Measurements from ENCODE around the gene RBM20. TPM values are rescaled to one million over a fixed set of nuclear protein-coding genes. Genes with fewer than 3 reads are reported as not detected.
"Not testable (repeated sequence)": the region's sequence is repeated elsewhere in the genome, so short reads cannot be mapped to it uniquely, and the experiment has no call there.

RBM20 gene
- total RNA-seq, 6 experiments from 2014 or later: 0.04 to 0.29 (median 0.06) TPM

DNA sequence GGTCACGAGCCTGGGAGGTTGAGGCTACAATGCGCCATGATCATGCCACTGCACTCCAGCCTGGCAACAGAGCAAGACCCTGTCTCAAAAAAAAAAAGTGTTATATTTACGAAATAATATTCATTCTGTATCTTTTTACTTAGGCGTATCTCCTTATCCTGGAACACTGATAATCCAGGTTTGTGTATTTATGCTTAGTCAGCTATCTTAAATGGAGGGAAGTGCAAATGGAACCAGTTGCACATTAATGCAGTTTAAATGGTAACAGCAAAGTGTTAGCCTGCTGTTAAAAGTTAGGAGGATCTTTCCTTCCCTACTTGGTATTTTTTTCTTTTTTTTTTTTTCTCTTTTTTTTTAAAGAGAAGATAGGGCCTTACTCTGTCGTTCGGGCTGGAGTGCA lies 36.0 kb upstream of the RBM20 start:
- no peaks in the 10 kb centered on the region for H3K4me1 ChIP-seq
- no peaks in the 10 kb centered on the region for H3K9me3 ChIP-seq
- no peaks in the 10 kb centered on the region for H3K27me3 ChIP-seq
- DNase-seq (no peak), ATAC-seq (no peak)
- WGBS (ENCODE audit: insufficient coverage, low coverage, low lambda C conversion rate, missing lambda C conversion rate): 64% methylated on average over 5 of the region's 6 CpGs
- H3K4me3 ChIP-seq: no peak overlapping the region
- TF ChIP-seq, protein P1, sequence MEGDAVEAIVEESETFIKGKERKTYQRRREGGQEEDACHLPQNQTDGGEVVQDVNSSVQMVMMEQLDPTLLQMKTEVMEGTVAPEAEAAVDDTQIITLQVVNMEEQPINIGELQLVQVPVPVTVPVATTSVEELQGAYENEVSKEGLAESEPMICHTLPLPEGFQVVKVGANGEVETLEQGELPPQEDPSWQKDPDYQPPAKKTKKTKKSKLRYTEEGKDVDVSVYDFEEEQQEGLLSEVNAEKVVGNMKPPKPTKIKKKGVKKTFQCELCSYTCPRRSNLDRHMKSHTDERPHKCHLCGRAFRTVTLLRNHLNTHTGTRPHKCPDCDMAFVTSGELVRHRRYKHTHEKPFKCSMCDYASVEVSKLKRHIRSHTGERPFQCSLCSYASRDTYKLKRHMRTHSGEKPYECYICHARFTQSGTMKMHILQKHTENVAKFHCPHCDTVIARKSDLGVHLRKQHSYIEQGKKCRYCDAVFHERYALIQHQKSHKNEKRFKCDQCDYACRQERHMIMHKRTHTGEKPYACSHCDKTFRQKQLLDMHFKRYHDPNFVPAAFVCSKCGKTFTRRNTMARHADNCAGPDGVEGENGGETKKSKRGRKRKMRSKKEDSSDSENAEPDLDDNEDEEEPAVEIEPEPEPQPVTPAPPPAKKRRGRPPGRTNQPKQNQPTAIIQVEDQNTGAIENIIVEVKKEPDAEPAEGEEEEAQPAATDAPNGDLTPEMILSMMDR (IDR thresholded peaks at IDR 0.05): no peak
- TF ChIP-seq POLR2A (IDR thresholded peaks at IDR 0.05): no peak
- H3K36me3 ChIP-seq: peaks cover 0 to 29% (median 13%) of the 10 kb centered on the region in 4 donors
- no peak overlapping the region for H3K27ac ChIP-seq
- intact Hi-C loops (cut with DNase I): no loop called here

DNA sequence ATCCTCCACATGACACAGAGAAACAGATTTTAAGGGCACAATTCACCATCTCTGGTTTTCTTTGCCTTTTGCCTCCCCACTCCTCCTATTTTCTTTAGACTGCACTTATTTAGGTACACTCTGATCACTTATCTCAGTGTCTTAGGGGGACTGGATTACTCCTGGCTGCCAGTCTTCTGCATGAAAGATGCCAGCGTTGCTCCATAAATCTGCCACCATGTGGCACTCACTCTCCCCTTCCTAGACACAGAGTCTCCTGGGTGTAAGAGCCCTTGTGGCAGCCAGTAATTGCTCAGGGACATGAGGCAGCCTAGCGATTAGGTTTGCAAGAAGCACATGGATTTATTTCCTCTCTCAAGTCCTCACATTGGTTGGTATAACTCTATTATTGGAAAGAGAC lies 34.5 kb upstream of the RBM20 start:
- TF ChIP-seq, protein P1 (IDR thresholded peaks at IDR 0.05): no peak
- no peak for TF ChIP-seq POLR2A (IDR thresholded peaks at IDR 0.05)
- no peak overlapping the region for H3K4me3 ChIP-seq
- peaks cover 0 to 17% (median 7%) of the 10 kb centered on the region in 4 donors for H3K36me3 ChIP-seq
- no peak overlapping the region for H3K27ac ChIP-seq
- no peaks in the 10 kb centered on the region for H3K4me1 ChIP-seq
- H3K9me3 ChIP-seq: no peaks in the 10 kb centered on the region
- no peaks in the 10 kb centered on the region for H3K27me3 ChIP-seq
- intact Hi-C loops (cut with DNase I): no loop called here
- DNase-seq (no peak), ATAC-seq (peak in 3 of 4 donors; percentile 37 to 45 (median 44))
- 15% methylated on average over 2 of the region's 2 CpGs for WGBS (ENCODE audit: insufficient coverage, low coverage, low lambda C conversion rate, missing lambda C conversion rate)

DNA sequence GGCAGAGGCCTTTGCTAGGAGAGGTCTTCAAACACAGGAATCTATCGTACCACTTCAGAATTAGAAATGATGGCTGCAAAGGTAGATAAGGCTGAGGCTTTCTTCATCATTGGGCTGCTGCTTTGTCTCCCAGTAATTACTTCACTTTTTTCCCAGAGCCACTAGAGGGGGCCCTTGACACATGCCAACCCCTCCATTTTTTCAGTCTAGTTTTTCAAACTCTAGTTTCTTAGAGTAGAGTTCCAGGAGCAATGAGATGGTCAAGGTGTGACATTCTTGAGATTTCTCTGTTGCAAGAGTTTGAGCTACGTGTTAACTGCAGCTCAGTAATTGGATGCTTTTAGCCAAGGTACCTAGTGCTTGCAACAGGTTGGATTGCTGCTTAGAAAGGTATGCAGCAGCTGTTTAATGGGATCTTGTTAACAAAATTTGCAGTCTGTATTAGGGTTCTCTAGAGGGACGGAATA lies 33.8 kb upstream of the RBM20 start:
- TF ChIP-seq POLR2A (IDR thresholded peaks at IDR 0.05): no peak
- TF ChIP-seq, protein P1 (IDR thresholded peaks at IDR 0.05): peak; percentile 70 to 85 (median 81)
- intact Hi-C loops (cut with DNase I): no loop called here
- Histone ChIP-seq H3K9me3 (no peaks in the 10 kb centered on the region), H3K4me3 (no peak overlapping the region), H3K27me3 (no peaks in the 10 kb centered on the region), H3K36me3 (peaks cover 0 to 13% (median 2%) of the 10 kb centered on the region in 4 donors), H3K4me1 (no peaks in the 10 kb centered on the region), H3K27ac (no peak overlapping the region)
- peak; percentile 86 to 93 (median 90) for ATAC-seq
- no peak for DNase-seq
- WGBS (ENCODE audit: insufficient coverage, low coverage, low lambda C conversion rate, missing lambda C conversion rate): 14% methylated on average over 3 of the region's 3 CpGs

DNA sequence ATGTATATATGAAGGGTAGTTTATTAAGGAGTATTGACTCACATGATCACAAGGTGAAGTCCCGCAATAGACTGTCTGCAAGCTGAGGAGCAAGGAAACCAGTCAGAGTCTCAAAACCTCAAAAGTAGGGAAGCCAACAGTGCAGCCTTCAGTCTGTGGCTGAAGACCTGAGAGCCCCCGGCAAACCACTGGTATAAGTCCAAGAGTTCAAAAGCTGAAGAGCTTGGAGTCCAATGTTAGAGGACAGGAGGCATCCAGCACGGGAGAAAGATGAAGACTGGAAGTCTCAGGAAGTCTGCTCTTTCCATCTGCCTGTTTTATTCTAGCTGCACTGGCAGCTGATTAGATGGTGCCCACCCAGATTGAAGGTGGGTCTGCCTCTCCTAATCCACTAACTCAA lies 33.4 kb upstream of the RBM20 start:
- 46% methylated on average over 3 of the region's 3 CpGs for WGBS (ENCODE audit: insufficient coverage, low coverage, low lambda C conversion rate, missing lambda C conversion rate)
- H3K9me3 ChIP-seq; H3K36me3 ChIP-seq; H3K4me1 ChIP-seq; DNase-seq; H3K27me3 ChIP-seq; intact Hi-C loops (cut with DNase I); H3K4me3 ChIP-seq; ATAC-seq; H3K27ac ChIP-seq: not testable (repeated sequence)

DNA sequence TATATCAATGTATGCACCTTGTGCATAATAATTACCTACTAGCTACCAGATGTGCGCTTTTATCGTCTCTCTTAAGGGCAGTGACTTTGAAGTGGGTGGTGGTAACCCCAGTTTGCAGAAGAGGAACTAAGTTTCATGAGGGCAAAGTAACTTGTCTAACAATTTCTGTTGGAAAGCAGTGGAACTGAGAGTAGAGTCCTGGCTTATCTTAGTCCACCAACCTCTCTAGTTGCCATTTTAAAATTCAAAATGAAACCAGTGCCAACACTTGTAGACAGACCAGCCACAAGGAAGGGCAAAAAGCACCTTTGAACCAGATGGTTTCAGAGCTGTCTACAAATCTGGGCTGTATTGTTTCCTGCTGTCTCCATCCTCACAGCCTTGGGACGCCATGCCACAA lies 32.0 kb upstream of the RBM20 start:
- no peaks in the 10 kb centered on the region for H3K36me3 ChIP-seq
- TF ChIP-seq, protein P1 (IDR thresholded peaks at IDR 0.05): no peak
- no peak for TF ChIP-seq POLR2A (IDR thresholded peaks at IDR 0.05)
- intact Hi-C loops (cut with DNase I): no loop called here
- H3K4me3 ChIP-seq: no peak overlapping the region
- no peaks in the 10 kb centered on the region for H3K27me3 ChIP-seq
- no peak overlapping the region for H3K27ac ChIP-seq
- WGBS (ENCODE audit: insufficient coverage, low coverage, low lambda C conversion rate, missing lambda C conversion rate): 84% methylated on average over 3 of the region's 3 CpGs
- no peaks in the 10 kb centered on the region for H3K4me1 ChIP-seq
- no peak for DNase-seq
- no peak for ATAC-seq
- no peaks in the 10 kb centered on the region for H3K9me3 ChIP-seq
